ENCODE results near the gene KRTAP9-9.

The KRTAP9-9 gene

GRCh38 chr17:41296846-41297245, 41.7 kb downstream of the KRTAP9-9 start:
- no peak for DNase-seq (ENCODE audit: low read depth)
- H3K4me3 ChIP-seq (replicated peaks; ENCODE audit: low read depth, low read length) = no peak overlapping the region
- TF ChIP-seq CTCF (IDR thresholded peaks at IDR 0.05; ENCODE audit: low read length, missing control alignments) = no peak

- no peak for TF ChIP-seq CTCF (IDR thresholded peaks at IDR 0.05; ENCODE audit: low read length, missing control alignments)
- no peak for DNase-seq (ENCODE audit: low read depth)
- no peak overlapping the region for H3K4me3 ChIP-seq (replicated peaks; ENCODE audit: low read depth, low read length)
Measured at GRCh38 chr17:41298458-41299135, 43.4 kb downstream of the KRTAP9-9 start.

GRCh38 chr17:41301204-41301790, 46.1 kb downstream of the KRTAP9-9 start:
- TF ChIP-seq CTCF (IDR thresholded peaks at IDR 0.05; ENCODE audit: low read length, missing control alignments) = no peak
- H3K4me3 ChIP-seq (replicated peaks; ENCODE audit: low read depth, low read length) = no peak overlapping the region

GRCh38 chr17:41301916-41302901, 47.0 kb downstream of the KRTAP9-9 start, which contains the start of gene KRTAP29-1:
Gene KRTAP29-1 (minus strand): TSS chr17:41302851. CDS start chr17:41302851, 0 bp downstream.
- DNase-seq (ENCODE audit: low read depth) = no peak
- no peak for TF ChIP-seq CTCF (IDR thresholded peaks at IDR 0.05; ENCODE audit: low read length, missing control alignments)
- H3K4me3 ChIP-seq (replicated peaks; ENCODE audit: low read depth, low read length) = no peak within 1 kb of the TSS

More at GRCh38 chr17:41301204-41301790, 46.1 kb downstream of the KRTAP9-9 start:
- DNase-seq (ENCODE audit: low read depth) = no peak

GRCh38 chr17:41302981-41303380, 47.8 kb downstream of the KRTAP9-9 start:
- TF ChIP-seq CTCF (IDR thresholded peaks at IDR 0.05; ENCODE audit: low read length, missing control alignments) = no peak
- no peak for DNase-seq (ENCODE audit: low read depth)
- H3K4me3 ChIP-seq (replicated peaks; ENCODE audit: low read depth, low read length) = no peak overlapping the region

- no peak overlapping the region for H3K4me3 ChIP-seq (replicated peaks; ENCODE audit: low read depth, low read length)
- no peak for TF ChIP-seq CTCF (IDR thresholded peaks at IDR 0.05; ENCODE audit: low read length, missing control alignments)
- no peak for DNase-seq (ENCODE audit: low read depth)
Measured at GRCh38 chr17:41304091-41304490, 48.9 kb downstream of the KRTAP9-9 start.

Data from fibroblast of pulmonary artery (primary cell).